GM19438 (cell line): ENCODE data around the gene ST6GAL1.
A peak's percentile ranks its signal among the peaks of the same experiment; 100 is the strongest.
"Not testable (repeated sequence)": the region's sequence is repeated elsewhere in the genome, so short reads cannot be mapped to it uniquely, and the experiment has no call there.

Experiments used
- ATAC-seq: cut with Tn5 transposase; IDR thresholded peaks from one replicate; pipeline ENCODE4 v1.9.1; 2021; ENCODE audit warnings: low read depth; ENCODE audit not compliant: unreplicated experiment

The ST6GAL1 gene

DNA sequence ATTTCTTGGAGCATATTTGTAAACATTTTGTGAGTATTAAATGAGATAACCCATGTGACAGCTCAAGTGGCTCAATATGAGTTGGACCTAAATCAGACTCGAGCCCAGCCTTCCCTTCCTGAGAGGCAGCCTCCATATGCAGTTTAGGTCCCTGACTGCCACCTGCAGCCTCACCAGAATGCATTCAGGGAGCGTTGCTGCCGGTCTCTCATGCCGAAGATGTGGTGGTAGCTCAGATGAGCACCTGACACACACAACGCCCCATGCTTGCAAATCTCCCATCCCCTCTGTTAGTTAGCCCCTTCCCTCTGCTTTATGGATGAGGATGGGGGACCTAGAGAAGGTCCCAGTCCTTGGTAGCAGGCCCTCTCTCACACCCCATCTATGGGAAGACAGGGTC, 9.2 kb downstream of the ST6GAL1 start:
- no peak for ATAC-seq

DNA sequence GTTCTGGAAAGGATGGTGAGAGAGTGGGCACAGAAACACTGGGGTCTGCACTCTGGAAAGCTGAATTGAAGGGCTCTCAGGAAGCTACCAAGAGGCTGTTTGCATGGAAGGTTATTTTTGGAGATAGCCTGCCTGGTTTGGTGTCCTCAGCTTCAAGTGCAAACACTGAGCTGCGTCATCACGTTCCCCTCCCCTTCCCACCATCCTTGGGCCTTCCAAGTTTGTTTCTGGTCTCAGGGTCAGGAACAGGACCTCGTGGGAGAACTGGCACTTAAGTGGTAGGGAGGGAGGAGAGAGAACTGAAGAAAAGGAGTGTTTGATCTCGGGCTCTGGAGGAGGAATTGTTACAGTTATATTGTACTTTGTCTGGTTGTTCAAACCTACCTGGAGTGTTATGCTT, 10.6 kb downstream of the ST6GAL1 start:
- ATAC-seq, result no peak

DNA sequence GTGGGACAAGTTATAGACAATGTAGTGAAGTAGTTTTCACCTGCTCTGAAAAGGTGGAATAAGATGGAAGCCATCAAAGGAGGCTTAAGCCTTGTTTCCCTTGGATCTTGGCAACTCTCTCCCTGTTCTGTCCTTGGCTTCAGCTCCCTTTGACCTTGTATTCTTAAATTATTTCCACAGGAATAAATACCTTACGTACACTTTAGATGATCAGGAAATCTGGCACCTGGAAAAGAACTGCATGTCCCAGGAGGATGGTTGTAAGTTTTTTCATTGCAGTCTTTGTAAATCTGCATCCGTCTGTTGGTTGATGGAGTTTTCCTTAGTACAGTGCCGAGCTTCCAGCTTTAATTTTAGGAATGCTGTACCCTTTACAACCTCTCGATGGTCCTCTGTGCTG, 11.8 kb downstream of the ST6GAL1 start:
- ATAC-seq, result no peak

DNA sequence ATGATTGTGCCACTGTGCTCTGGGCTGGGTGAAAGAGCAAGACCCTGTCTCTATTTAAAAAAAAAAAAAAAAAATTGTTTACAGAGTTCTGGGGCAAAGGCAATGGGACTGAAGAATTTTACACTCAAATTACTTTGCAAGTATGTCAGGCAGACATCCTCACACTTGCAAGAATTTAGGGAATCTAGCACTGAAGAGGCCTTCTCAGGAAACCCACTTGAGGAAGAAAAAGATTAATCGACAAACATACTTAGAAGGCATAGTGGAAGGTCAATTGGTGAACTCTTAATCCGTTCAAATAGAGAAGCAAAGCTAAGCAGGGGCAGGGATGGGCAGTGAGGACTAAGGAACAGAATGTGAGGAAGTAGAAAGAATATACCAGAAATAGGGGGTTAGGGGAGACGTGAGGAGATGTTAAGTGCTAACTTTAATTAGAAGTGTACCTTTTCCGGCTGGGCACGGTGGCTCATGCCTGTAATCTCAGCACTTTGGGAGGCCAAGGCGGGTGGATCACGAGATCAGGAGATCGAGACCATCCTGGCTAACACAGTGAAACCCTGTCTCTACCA, 15.0 kb downstream of the ST6GAL1 start:
- no peak for ATAC-seq

DNA sequence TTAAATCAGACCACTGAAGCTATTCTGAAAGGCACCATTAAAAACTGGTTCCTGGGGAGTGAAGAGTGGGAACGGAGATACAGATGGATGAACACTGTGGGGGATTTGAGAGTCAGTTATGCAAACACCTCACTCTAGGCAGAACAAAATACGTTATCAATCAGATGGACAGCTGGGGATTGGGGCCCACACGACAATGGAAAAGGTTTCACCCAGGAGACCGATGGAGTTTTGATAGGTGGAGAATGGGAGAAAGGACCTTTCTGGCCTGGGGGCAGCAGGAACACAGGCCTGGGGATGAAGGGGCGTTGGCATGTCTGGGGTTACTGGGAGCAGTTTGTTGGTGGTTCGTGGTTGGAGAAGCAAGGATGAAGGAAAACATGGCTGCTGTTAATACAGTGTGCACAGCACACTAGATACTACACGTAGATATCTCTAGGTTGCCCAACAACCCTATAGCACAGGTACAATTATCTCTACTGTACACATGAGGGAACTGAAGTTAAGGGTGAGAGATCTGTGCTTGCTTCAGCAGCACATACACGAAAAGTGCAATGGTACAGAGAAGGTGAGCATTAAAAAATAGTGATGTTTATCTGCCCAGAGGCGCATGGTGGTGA, 16.5 kb downstream of the ST6GAL1 start:
- ATAC-seq, result peak; percentile 94

DNA sequence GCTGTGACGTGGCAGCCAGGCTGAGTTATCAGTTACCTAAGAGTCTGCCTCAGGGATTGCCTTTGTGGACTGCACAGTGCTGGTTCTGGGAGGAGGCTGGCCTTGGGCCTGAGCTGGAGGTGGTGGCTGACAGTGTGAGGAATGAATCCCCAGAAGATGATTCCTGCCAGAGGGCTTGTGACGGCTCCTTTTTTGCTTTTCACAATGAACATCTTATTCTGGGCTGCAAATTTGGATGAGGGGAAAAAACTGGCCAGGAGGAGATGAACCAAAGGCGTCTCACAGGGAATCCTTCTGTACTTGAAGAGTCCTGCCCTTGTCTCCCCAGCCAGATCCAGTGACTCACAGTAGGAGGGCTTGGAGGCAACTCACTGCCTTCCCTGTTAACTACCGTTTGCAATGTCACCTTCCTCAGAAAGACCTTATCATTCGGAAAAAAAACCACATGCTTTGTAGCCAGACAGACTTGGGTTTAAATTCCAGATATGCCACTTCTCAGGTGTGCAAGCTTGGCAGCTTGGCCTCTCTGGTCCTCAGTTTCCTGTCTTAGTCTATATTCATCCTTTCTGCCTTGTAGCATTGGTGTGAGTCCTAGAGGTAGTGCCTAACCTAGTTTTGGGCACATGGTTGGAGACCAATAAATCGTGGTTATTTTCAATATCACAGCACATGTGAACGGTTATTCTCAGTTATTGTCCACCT, 19.1 kb downstream of the ST6GAL1 start:
- ATAC-seq, result no peak

DNA sequence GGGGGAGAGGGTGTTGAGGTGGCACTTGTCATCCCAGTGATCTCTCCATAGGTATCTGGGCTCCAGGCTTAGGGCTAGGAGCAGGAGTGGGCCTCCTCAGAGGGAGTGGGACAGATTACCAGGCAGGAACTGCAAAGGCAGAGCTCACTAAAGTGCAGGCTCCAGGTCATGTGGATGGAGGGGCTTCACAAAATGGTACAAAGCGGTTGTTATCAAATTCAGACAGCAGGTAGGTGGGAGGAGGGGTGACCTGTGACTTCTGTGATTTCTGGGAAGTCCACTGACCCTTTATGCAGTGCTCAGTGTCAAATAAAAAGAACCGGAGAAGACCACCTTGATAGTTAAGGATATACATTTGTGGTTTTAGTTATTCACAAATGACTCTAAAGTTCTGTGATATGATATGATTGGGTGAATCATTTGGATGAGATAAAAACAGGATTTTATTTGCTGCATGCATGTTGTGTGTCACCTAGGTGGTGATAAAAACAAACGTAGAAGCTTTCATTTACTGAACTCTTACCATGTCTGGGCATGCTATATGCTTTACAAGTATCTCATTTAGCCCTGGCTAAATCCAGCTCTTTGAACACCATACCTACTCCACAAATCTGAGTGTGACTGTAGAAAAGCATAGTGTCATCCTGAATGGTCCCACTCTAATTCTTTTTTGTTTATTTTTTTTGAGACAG, 20.2 kb downstream of the ST6GAL1 start:
- no peak for ATAC-seq

DNA sequence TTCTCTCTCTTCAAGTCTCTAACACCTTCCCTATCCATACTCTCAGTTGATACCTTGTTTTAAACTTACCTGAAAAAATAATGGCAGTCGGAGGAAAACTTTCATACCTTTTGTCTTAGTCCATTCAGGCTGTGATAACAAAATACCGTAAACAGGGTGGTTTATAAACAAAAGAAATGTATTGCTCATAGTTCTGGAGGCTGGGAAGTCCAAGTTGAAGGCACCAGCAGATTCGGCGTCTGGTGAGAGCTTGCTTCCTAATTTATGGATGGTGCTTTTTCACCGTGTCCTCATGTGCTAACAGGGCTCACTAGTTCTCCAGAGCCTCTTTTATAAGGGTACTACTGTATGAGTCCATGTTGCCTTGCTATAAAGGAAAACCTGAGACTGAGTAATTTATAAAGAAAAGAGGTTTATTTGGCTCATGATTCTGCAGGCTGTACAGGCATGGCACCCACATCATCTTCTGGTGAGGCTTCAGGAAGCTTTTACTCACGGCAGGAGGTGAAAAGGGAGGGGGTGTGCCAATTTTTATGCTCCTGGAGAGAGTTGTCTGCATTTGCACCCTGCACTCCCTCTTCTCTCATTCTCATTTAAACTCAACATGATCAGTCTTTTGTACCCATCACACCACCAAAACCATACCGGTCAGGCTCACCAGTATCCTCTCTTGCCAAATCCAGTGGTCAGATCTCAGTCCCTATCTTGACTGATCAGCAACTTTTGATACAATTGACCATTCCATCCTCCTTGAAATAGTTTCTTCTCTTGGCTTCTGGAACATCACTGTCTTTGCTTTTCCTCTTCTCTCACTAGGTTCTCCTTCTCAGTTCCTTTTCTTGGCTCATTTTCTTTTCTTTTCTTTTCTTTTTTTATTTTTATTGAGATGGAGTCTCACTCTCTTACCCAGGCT, 21.6 kb downstream of the ST6GAL1 start:
- no peak for ATAC-seq

DNA sequence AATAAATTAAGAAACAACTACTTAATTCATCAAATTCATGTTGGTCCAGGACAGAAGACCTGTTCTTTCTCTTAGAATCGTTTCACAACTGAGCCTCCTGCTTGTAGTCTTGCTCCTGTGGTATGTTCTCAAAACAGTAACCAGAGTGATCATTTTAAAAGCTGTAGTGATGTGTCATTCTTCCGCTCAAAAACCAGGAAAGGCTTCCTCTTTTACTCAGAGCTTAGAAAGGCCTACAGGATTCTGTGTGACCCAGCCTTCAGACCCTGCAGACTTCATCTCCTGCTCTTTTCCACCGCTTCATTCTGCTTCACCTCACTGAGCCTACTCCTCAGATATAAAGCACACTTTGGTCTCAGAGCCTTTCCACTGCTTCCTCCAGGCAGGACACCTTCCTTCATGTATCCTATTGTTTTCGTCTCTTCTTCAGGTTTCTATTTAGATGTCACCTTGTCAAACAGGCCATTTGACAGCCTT, 22.7 kb downstream of the ST6GAL1 start:
- ATAC-seq, result no peak

DNA sequence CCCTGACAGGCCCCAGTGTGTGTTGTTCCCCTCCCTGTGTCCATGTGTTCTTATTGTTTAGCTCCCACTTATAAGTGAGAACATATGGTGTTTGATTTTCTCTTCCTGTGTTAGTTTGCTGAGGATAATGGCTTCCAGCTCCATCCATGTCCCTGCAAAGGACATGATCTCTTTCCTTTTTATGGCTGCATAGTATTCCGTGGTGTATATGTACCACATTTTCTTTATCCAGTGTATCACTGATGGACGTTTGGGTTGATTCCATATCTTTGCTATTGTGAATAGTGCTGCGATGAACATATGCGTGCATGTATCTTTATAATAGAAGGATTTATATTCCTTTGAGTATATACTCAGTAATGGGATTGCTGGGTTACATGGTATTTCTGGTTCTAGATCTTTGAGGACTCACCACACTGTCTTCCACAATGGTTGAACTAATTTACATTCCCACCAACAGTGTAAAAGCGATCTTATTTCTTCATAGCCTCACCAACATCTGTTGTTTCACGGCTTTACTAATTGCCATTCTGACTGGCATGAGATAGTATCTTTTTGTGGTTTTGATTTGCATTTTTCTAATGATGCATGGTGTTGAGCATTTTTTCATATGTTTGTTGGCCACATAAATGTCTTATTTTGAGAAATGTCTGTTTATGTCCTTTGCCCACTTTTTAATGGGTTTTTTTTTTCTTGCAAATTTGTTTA, 23.8 kb downstream of the ST6GAL1 start:
- ATAC-seq, result not testable (repeated sequence)

DNA sequence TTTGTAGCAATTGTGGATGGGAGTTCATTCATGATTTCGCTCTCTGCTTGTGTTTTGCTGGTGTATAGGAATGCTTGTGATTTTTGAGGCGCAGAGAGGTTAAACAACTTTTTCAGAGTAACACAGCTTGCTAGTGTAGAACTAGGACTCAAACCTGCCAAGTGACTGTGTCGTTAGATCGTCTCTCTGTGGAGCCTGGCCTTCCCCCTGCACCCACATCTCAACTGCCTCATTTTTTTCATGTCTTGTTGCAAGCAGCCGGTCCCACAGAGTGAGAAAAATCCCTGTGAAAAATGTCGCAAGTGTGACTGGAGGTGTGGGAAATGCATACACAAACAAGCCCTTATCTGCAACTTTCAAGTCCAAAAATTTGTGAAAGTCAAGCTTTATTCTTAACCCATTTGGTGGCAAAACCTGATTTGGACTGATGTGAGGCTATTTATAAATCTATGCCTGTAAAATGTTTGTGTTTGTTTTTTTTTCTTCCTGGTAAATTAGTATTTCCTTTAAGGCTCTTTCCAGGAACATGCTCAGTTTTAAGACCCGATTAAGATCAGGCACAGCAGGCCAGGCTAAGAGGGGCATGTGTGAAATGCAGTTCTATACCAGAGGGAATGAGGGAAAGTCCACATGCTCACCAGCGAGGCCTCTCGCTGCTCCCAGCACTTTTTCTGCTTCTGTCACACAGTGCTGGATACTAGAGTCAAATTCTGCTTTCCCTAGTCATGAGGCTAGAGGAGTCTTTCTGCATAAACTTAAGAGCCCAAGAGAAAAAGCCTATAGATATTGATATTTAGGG, 25.8 kb downstream of the ST6GAL1 start:
- no peak for ATAC-seq

DNA sequence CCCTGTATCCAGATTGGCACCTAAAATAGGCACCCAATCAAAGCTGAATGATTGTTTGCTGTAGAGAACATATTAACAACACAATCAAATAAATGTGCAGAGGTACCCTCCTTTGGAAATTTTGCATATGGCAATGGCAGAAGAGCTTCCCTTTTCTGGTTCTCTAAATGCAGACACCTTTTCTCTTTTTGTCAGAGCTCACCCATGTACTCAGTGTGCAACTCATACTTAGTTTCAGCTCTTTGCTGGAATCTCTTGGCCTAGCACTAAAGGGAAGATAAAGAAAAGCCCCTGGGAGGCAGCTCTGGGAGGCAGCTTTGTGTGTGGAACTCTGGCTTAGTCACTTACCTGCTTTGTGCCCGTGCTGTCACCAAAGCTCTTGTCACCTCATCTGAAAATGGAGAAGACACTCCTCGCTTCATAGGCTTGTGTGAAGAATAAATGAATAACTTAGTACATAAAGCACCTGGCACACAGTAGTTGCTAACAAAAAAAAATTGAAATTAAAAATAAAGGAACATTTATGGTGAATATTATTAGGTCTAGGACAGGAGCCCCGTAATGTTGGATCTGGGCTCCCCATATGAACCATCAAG, 28.8 kb downstream of the ST6GAL1 start:
- no peak for ATAC-seq

DNA sequence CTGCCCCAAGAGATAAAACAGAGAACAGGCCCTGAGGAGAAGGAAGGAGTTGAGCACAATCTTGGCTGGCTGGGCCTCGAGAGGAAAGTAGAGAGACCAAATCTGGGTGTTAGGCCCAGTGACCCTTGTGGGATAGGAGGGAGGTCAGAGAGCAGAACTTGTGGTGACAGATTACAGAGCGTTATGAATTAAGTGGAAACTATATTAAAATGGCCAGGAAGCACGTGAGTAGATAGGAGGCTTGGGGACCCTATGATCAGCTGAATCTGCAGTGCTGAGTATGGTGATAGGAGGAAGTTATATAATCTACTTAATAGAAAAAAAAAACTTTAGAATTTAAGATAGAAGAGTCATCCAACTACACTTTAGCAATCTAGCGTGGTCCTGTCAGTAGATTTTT, 30.0 kb downstream of the ST6GAL1 start:
- ATAC-seq, result no peak

DNA sequence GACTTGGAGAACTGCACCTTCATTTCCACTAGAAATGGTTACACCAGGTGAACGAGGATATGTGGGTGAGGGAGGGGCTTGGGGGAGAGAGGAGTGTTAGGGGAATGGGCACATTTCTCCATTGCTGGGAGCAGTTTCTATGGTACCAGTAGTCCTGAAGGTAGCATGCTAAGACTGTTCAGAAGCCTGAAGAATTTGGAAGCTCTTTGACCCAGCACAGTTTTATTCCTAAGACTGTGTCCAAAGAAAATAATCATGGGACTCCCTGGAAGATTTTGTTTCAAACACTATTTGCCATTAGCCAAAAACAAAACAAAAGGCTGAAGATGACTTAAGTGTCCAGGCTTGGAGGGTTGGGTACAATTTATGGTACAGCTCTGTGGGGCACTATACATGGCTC, 32.1 kb downstream of the ST6GAL1 start:
- ATAC-seq, result no peak

DNA sequence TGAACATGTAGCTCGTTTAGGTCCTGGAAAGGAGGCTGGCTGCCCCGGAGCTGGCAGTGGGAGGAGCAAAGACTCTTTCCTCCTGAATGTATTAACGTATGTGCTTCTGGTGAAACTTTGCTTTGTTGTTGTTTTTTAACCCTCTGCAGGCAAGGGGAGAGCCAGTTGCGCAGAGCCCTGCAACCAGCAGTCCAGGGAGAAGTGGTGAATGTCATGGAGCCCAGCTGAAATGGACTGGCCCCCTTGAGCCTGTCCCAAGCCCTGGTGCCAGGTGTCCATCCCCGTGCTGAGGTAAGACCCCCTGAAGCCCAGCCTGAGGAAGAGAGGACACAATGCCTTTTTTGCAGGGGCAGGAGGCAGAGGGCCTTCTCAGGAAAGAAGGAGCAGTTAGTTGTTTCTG, 33.3 kb downstream of the ST6GAL1 start:
- no peak for ATAC-seq

DNA sequence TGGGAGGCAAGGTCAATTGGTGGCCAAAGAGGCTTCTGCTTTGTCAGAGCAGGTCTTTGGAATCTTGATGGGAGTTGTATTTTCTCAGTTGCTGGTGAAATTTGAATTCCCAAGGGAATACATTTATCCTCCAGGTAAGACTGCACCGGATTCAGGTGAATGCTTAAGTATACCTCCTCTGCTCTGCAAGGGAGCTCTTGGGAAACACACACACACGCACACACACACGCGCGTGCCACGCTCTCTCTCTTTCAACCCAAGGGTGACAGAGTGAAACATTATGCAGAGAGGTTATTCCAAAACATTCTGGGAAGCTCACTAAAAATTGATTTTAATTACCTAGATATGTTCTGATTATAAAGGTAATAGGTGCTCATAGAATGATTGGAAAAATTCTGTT, 33.7 kb downstream of the ST6GAL1 start:
- no peak for ATAC-seq

DNA sequence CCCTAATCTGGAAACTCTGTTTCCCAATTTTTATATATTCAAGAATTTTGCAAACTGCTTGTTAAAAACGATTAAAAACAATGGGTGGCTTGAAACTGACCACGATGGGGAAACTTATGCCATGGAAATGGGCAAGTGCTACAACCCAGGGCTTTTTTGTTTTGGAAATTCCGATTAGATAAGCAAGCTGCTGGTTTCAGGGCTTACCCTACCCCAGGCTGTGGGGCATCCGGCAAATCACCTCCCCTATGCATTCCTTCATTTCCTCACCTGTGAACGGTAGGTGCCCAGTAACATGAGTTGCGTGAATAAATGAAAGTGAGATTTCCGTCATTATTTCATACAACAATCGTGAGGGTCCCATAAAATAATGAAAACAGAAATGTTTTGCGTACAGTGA, 34.3 kb downstream of the ST6GAL1 start:
- ATAC-seq, result no peak

DNA sequence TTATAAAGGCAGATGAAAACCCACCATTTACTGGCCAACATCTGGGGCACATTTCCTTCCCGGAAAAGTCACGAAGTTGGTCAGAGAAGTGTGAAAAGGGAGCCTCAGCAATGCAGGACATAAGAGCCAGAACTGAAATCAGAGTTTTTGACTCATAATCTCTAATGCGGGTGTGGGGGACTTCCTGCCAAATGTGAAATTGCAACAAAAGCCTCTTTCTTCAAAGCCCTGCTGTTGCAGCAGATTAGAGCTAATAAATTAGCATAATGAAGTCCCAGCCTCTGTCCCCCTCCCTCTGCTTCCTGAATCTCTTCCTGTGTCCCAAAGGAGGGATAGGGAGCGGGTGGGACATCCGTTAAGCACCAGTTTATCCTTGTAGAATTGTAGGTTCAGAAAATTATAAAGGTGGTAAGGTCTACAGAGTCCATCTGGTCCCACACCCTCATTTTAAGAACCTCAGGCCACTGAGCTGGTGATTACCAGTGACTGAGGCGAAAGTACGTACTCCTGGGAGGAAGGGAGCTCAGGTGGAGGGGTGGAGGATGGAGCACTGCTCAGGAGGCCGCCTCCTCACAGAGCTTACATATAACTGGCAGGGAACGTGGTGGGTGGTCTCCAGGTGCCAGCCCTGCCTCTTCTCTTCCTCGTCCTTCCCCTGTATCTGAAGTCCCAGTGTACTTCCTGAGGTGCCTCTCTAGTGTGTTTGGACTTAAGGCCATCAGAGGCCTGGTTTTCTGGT, 35.0 kb downstream of the ST6GAL1 start:
- no peak for ATAC-seq
